Mammary epithelial cell (primary cell): ENCODE measurements around the gene PUS10.
"Not testable (repeated sequence)": the region's sequence is repeated elsewhere in the genome, so short reads cannot be mapped to it uniquely, and the experiment has no call there.

Experiments
- EZH2 ChIP-seq: IDR thresholded peaks from 2 replicates; pipeline ENCODE4 v1.6.1; 2012; ENCODE audit warnings: low read length, inconsistent platforms, borderline replicate concordance
- TF ChIP-seq, protein P1 (sequence below), 2 donors: IDR thresholded peaks in 1 of 2; conservative IDR thresholded peaks in 1 of 2; 2 replicates each; pipeline ENCODE4 v1.5.1; 2011 to 2012; ENCODE audit warnings: inconsistent platforms in 2 of 2, low read length in 2 of 2, mild to moderate bottlenecking in 2 of 2, control low read depth in 1 of 2, low read depth in 1 of 2; ENCODE audit not compliant: insufficient read depth in 1 of 2; ENCODE audit errors: extremely low read depth in 1 of 2

DNA sequence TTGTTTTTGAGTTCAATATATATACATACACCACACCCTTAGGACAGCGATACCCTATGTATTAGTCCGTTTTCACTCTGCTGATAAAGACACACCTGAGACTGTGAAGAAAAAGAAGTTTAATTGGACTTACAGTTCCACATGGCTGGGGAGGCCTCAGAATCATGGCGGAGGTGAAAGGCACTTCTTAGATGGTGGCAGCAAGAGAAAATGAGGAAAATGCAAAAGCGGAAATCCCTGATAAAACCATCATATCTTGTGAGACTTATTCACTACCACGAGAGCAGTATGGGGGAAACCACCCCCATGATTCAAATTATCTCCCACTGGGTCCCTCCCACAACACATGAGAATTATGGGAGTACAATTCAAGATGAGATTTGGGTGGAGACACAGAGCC lies 112.2 kb downstream of the PUS10 start:
- TF ChIP-seq, protein P1, sequence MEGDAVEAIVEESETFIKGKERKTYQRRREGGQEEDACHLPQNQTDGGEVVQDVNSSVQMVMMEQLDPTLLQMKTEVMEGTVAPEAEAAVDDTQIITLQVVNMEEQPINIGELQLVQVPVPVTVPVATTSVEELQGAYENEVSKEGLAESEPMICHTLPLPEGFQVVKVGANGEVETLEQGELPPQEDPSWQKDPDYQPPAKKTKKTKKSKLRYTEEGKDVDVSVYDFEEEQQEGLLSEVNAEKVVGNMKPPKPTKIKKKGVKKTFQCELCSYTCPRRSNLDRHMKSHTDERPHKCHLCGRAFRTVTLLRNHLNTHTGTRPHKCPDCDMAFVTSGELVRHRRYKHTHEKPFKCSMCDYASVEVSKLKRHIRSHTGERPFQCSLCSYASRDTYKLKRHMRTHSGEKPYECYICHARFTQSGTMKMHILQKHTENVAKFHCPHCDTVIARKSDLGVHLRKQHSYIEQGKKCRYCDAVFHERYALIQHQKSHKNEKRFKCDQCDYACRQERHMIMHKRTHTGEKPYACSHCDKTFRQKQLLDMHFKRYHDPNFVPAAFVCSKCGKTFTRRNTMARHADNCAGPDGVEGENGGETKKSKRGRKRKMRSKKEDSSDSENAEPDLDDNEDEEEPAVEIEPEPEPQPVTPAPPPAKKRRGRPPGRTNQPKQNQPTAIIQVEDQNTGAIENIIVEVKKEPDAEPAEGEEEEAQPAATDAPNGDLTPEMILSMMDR (conservative IDR thresholded peaks at IDR 0.05 in 1 of 2, IDR thresholded peaks at IDR 0.05 in 1 of 2; ENCODE audit: extremely low read depth in 1 of 2, insufficient read depth in 1 of 2, low read depth in 1 of 2, low read length in 2 of 2), result not testable (repeated sequence)
- TF ChIP-seq EZH2, result not testable (repeated sequence)
